Mesenchymal stem cell (in vitro differentiated cells and primary cell): ENCODE results near the gene TMEM63C.
"Not testable (repeated sequence)": the region's sequence is repeated elsewhere in the genome, so short reads cannot be mapped to it uniquely, and the experiment has no call there.

Experiments used
- DNase-seq: peaks from one replicate; pipeline ENCODE4 v3.0.0-alpha.2; 2013
- H2AFZ ChIP-seq: one replicate; pipeline ENCODE4 v1.6.1; 2013; ENCODE audit warnings: low read depth, mild to moderate bottlenecking, control low read depth, inconsistent platforms, low read length, moderate library complexity
- H2AK5ac ChIP-seq: 2 replicates; pipeline ENCODE4 v1.6.1; 2013; ENCODE audit warnings: low read length, moderate library complexity, mild to moderate bottlenecking, inconsistent platforms; ENCODE audit not compliant: severe bottlenecking
- H2BK120ac ChIP-seq: one replicate; pipeline ENCODE4 v1.6.1; 2013; ENCODE audit warnings: low read depth, mild to moderate bottlenecking, inconsistent platforms, low read length, moderate library complexity
- H2BK12ac ChIP-seq, 2 experiments: one replicate each; pipeline ENCODE4 v1.6.1; 2013; ENCODE audit warnings: inconsistent platforms in 2 of 2, low read length in 2 of 2, mild to moderate bottlenecking in 2 of 2, moderate library complexity in 2 of 2, control low read depth in 1 of 2
- H2BK15ac ChIP-seq: one replicate; pipeline ENCODE4 v1.6.1; 2013; ENCODE audit warnings: mild to moderate bottlenecking, low read depth, inconsistent platforms; ENCODE audit not compliant: poor library complexity, severe bottlenecking
- H2BK5ac ChIP-seq: 2 replicates; pipeline ENCODE4 v1.6.1; 2013; ENCODE audit warnings: low read depth, mild to moderate bottlenecking, low read length, control low read depth, inconsistent platforms; ENCODE audit not compliant: poor library complexity, severe bottlenecking
- H3K14ac ChIP-seq, 2 experiments: one replicate each; pipeline ENCODE4 v1.6.1; 2013; ENCODE audit warnings: inconsistent platforms in 2 of 2, low read length in 2 of 2, control low read depth in 1 of 2, mild to moderate bottlenecking in 1 of 2, moderate library complexity in 1 of 2
- H3K18ac ChIP-seq, 2 experiments: one replicate each; pipeline ENCODE4 v1.6.1; 2013; ENCODE audit warnings: inconsistent platforms in 2 of 2, low read length in 2 of 2, control low read depth in 1 of 2, low read depth in 1 of 2, mild to moderate bottlenecking in 1 of 2
- H3K23ac ChIP-seq, 2 experiments: one replicate each; pipeline ENCODE4 v1.6.1; 2013; ENCODE audit warnings: inconsistent platforms in 2 of 2, low read length in 2 of 2, mild to moderate bottlenecking in 2 of 2, moderate library complexity in 2 of 2, control low read depth in 1 of 2
- H3K27ac ChIP-seq: 2 replicates; pipeline ENCODE4 v1.5.1; 2013; ENCODE audit warnings: mild to moderate bottlenecking, moderate library complexity, low read length, control low read depth, inconsistent platforms; ENCODE audit not compliant: poor library complexity, severe bottlenecking
- H3K27me3 ChIP-seq, 2 experiments: 2 replicates each; pipeline versions ENCODE4 v1.6.1 to v1.7.0; 2013; ENCODE audit warnings: low read length in 2 of 2, mild to moderate bottlenecking in 2 of 2, moderate library complexity in 2 of 2, control low read depth in 1 of 2, inconsistent platforms in 1 of 2; ENCODE audit not compliant: control insufficient read depth in 1 of 2, insufficient read depth in 1 of 2
- H3K36me3 ChIP-seq, 2 experiments: 2 replicates each; pipeline versions ENCODE4 v1.6.1 to v1.7.0; 2013; ENCODE audit warnings: low read length in 2 of 2, control low read depth in 1 of 2, inconsistent platforms in 1 of 2, low read depth in 1 of 2, mild to moderate bottlenecking in 1 of 2; ENCODE audit not compliant: insufficient read depth in 2 of 2, control insufficient read depth in 1 of 2
- H3K4ac ChIP-seq, 2 experiments: one replicate each; pipeline ENCODE4 v1.6.1; 2013; ENCODE audit warnings: inconsistent platforms in 2 of 2, low read length in 2 of 2, mild to moderate bottlenecking in 2 of 2, moderate library complexity in 2 of 2, control low read depth in 1 of 2, low read depth in 1 of 2
- H3K4me1 ChIP-seq: 2 replicates; pipeline ENCODE4 v1.6.1; 2013; ENCODE audit warnings: low read depth, low read length, control low read depth; ENCODE audit not compliant: control insufficient read depth, insufficient read depth
- H3K4me2 ChIP-seq: 2 replicates; pipeline ENCODE4 v1.6.1; 2013; ENCODE audit warnings: low read length, mild to moderate bottlenecking, inconsistent platforms; ENCODE audit not compliant: poor library complexity, severe bottlenecking
- H3K4me3 ChIP-seq, 2 experiments: 2 replicates each; pipeline versions ENCODE4 v1.5.1 to v1.7.0; 2013; ENCODE audit warnings: low read length in 2 of 2, mild to moderate bottlenecking in 2 of 2, control low read depth in 1 of 2, low read depth in 1 of 2; ENCODE audit not compliant: insufficient read depth in 1 of 2
- H3K79me1 ChIP-seq: replicated peaks from 2 replicates; pipeline ENCODE4 v1.6.1; 2013; ENCODE audit warnings: mild to moderate bottlenecking, control low read depth, low read length, inconsistent platforms; ENCODE audit not compliant: poor library complexity, severe bottlenecking
- H3K9ac ChIP-seq: 2 replicates; pipeline ENCODE4 v1.7.0; 2013; ENCODE audit warnings: mild to moderate bottlenecking, low read length, moderate library complexity
- H3K9me3 ChIP-seq: 2 replicates; pipeline ENCODE4 v1.7.0; 2013; ENCODE audit warnings: mild to moderate bottlenecking, low read length; ENCODE audit not compliant: control insufficient read depth
- H4K8ac ChIP-seq: one replicate; pipeline ENCODE4 v1.6.1; 2013; ENCODE audit warnings: inconsistent platforms, mild to moderate bottlenecking, low read length, moderate library complexity
- H4K91ac ChIP-seq: one replicate; pipeline ENCODE4 v1.6.1; 2013; ENCODE audit warnings: mild to moderate bottlenecking, low read length, inconsistent platforms
- WGBS: methylation state at CpG from one replicate; pipeline ENCODE4 v1.1.7; 2013; ENCODE audit warnings: mixed read lengths; 5-methylcytosine and 5-hydroxymethylcytosine counted together

TMEM63C gene

GRCh38 chr14:77276959-77277358, 95.4 kb downstream of the TMEM63C start:
- no peak overlapping the region for H2BK5ac ChIP-seq
- no peak overlapping the region for H2AK5ac ChIP-seq
- no peak overlapping the region for H3K4me2 ChIP-seq
- H3K36me3 ChIP-seq: peaks cover 50 to 58% of the 10 kb centered on the region in 2 experiments
- no peak overlapping the region for H3K27ac ChIP-seq
- H2BK15ac ChIP-seq: no peak overlapping the region
- H3K79me1 ChIP-seq: no peaks in the 10 kb centered on the region
- no peak overlapping the region for H2BK12ac ChIP-seq
- H2BK120ac ChIP-seq: no peak overlapping the region
- H3K4me3 ChIP-seq: no peak overlapping the region
- H3K14ac ChIP-seq: no peak overlapping the region
- no peak overlapping the region for H4K8ac ChIP-seq
- H3K9me3 ChIP-seq: no peaks in the 10 kb centered on the region
- H3K27me3 ChIP-seq: peaks cover 0 to 8% of the 10 kb centered on the region in 2 experiments
- no peak overlapping the region for H3K18ac ChIP-seq
- DNase-seq: no peak
- H3K23ac ChIP-seq: no peak overlapping the region
- H3K4ac ChIP-seq: no peak overlapping the region
- H4K91ac ChIP-seq: no peak overlapping the region
- H3K4me1 ChIP-seq: no peaks in the 10 kb centered on the region
- no peak overlapping the region for H3K9ac ChIP-seq
- no peak overlapping the region for H2AFZ ChIP-seq
- WGBS: 91% methylated on average over 12 of the region's 12 CpGs

GRCh38 chr14:77278461-77279230, 97.0 kb downstream of the TMEM63C start:
- H3K4me1 ChIP-seq: no peaks in the 10 kb centered on the region
- no peak overlapping the region for H4K91ac ChIP-seq
- no peak overlapping the region for H2BK15ac ChIP-seq
- H3K4me3 ChIP-seq: no peak overlapping the region
- H2BK120ac ChIP-seq: no peak overlapping the region
- no peak for DNase-seq
- no peak overlapping the region for H3K18ac ChIP-seq
- H2AFZ ChIP-seq: no peak overlapping the region
- no peaks in the 10 kb centered on the region for H3K79me1 ChIP-seq
- 97% methylated on average over 12 of the region's 14 CpGs for WGBS
- no peak overlapping the region for H3K27ac ChIP-seq
- H3K23ac ChIP-seq: no peak overlapping the region
- no peaks in the 10 kb centered on the region for H3K9me3 ChIP-seq
- no peak overlapping the region for H3K9ac ChIP-seq
- H3K14ac ChIP-seq: no peak overlapping the region
- H3K4ac ChIP-seq: no peak overlapping the region
- H3K4me2 ChIP-seq: no peak overlapping the region
- peaks cover 66% of the 10 kb centered on the region in 2 experiments for H3K36me3 ChIP-seq
- no peak overlapping the region for H2AK5ac ChIP-seq
- no peak overlapping the region for H2BK5ac ChIP-seq
- H4K8ac ChIP-seq: no peak overlapping the region
- H3K27me3 ChIP-seq: no peaks in the 10 kb centered on the region
- H2BK12ac ChIP-seq: no peak overlapping the region

- Histone ChIP-seq H3K36me3 (peaks cover 72 to 77% of the 10 kb centered on the region in 2 experiments), H2BK5ac (no peak overlapping the region), H3K27ac (no peak overlapping the region), H3K14ac (no peak overlapping the region), H3K4me3 (no peak overlapping the region), H3K4ac (no peak overlapping the region), H3K79me1 (no peaks in the 10 kb centered on the region), H3K18ac (no peak overlapping the region), H4K8ac (no peak overlapping the region), H4K91ac (no peak overlapping the region), H3K9ac (no peak overlapping the region), H2AFZ (no peak overlapping the region), H3K27me3 (no peaks in the 10 kb centered on the region), H2BK120ac (no peak overlapping the region), H2BK15ac (no peak overlapping the region), H3K4me2 (no peak overlapping the region), H3K9me3 (no peaks in the 10 kb centered on the region), H3K4me1 (no peaks in the 10 kb centered on the region), H2AK5ac (no peak overlapping the region), H3K23ac (no peak overlapping the region), H2BK12ac (no peak overlapping the region)
- 87% methylated on average over 13 of the region's 13 CpGs for WGBS
- DNase-seq: no peak
Measured at GRCh38 chr14:77279719-77280118, 98.1 kb downstream of the TMEM63C start.

- H3K9ac ChIP-seq, H2BK12ac ChIP-seq, H3K4me2 ChIP-seq, H3K4me1 ChIP-seq, H2BK120ac ChIP-seq, H3K18ac ChIP-seq, H3K4ac ChIP-seq, H3K27ac ChIP-seq, H3K23ac ChIP-seq, H4K91ac ChIP-seq, H3K27me3 ChIP-seq, H2BK5ac ChIP-seq, H3K4me3 ChIP-seq, H2AFZ ChIP-seq, H2BK15ac ChIP-seq, H4K8ac ChIP-seq, H3K14ac ChIP-seq, H3K79me1 ChIP-seq, H2AK5ac ChIP-seq, DNase-seq, H3K9me3 ChIP-seq: not testable (repeated sequence)
- WGBS: 98% methylated on average over 3 of the region's 4 CpGs
- H3K36me3 ChIP-seq: peaks cover 71 to 89% of the 10 kb centered on the region in 2 experiments
Measured at GRCh38 chr14:77280921-77281320, 99.3 kb downstream of the TMEM63C start.
